Adipose tissue (tissue), 3 donors: ENCODE data around the gene ZNF597. TPM values are rescaled to one million over a fixed set of nuclear protein-coding genes. Genes with fewer than 3 reads are reported as not detected.
"Not testable (repeated sequence)": the region's sequence is repeated elsewhere in the genome, so short reads cannot be mapped to it uniquely, and the experiment has no call there.

ENCODE experiments used
- H3K27ac ChIP-seq: one replicate; pipeline ENCODE4 v1.5.1; 2013; ENCODE audit warnings: low read depth, low read length
- whole genome bisulfite sequencing, 3 donors: extraction: QIAGEN DNeasy Blood & Tissue Kit; methylation state at CpG; one replicate each; pipeline ENCODE4 v1.1.7; 2013; 5-methylcytosine and 5-hydroxymethylcytosine counted together
- polyA plus RNA-seq, 3 donors: library from polyadenylated mRNA; stranded (reverse); fragments of 200-250 nt; gene quantifications; one replicate each; pipeline ENCODE4 v1.2.3, GENCODE V29; 2013
- donor health status: healthy with polysubstance abuse.
- donor health status: Bipolar disorder and iron deficiency.
- donor health status: healthy.

ZNF597 gene
- polyA plus RNA-seq, 3 donors = 0.58 to 1.5 (median 1.0) TPM

GRCh38 chr16:3478242-3478925 is 35.1 kb upstream of the ZNF597 start:
- H3K27ac ChIP-seq = no peak overlapping the region
- WGBS, 3 donors = 80 to 87% (median 85%) methylated on average over 11 of the region's 11 CpGs

DNA sequence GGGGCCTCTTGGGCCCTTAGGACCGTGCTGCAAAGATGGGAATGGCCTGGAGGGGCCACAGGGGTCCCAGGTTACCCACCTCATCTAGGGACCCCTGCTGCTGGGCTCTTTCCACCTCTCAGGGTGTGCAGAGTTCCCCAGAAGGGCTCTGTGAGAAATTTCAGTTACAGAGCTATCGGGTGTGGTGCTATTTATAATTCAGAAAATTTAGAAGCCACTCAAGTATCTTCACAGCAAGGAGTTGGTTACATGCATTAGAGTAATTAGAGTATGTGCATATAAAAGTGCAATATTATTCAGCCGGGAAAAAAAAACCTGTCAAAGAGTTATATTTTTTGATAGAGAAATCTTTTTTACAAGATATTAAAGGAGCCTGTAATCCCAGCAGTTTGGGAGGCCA is 33.1 kb upstream of the ZNF597 start:
- WGBS, 3 donors = 86 to 97% (median 90%) methylated on average over 3 of the region's 3 CpGs
- H3K27ac ChIP-seq = no peak overlapping the region

DNA sequence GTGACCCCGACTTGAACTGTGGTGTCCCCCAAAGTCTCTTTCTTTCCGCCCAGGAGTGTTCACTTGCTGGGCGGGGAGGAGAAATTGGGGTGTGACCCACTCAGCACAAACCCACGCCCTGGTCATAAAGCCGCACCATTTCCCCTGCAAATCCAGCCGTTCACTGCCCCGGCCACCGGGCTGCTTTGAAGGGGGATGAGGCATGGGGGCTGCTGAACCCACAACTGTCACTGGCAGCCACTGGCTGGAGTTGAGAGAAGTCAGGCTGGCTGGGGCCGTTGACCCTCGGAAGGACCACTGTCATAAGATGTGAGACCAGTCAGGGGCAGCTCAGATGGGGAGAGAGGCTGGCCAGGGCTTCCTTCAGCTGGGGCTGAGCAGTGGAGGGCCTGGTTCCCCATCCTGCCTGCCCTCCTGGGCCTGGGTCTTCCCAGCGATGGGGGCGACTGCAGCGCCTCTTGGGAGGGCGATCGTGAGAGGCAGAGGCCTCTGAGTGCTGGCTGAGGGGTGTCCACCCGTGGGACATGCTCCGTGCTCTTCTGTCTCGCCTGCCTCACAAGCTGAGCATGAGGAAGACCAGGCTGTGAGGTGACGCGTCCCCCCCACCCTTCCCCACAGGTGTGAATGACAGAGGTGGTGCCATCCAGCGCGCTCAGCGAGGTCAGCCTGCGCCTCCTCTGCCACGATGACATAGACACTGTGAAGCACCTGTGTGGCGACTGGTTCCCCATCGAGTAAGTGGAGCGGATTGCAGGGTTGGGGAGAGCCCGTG is 32.5 kb upstream of the ZNF597 start:
- 91 to 93% (median 93%) methylated on average over 28 to 29 of the region's 29 CpGs for WGBS, 3 donors
- no peak overlapping the region for H3K27ac ChIP-seq

- WGBS, 3 donors = 95 to 97% (median 96%) methylated on average over 7 of the region's 7 CpGs
- not testable (repeated sequence) for H3K27ac ChIP-seq
Observed at GRCh38 chr16:3474870-3475269, 31.6 kb upstream of the ZNF597 start.

DNA sequence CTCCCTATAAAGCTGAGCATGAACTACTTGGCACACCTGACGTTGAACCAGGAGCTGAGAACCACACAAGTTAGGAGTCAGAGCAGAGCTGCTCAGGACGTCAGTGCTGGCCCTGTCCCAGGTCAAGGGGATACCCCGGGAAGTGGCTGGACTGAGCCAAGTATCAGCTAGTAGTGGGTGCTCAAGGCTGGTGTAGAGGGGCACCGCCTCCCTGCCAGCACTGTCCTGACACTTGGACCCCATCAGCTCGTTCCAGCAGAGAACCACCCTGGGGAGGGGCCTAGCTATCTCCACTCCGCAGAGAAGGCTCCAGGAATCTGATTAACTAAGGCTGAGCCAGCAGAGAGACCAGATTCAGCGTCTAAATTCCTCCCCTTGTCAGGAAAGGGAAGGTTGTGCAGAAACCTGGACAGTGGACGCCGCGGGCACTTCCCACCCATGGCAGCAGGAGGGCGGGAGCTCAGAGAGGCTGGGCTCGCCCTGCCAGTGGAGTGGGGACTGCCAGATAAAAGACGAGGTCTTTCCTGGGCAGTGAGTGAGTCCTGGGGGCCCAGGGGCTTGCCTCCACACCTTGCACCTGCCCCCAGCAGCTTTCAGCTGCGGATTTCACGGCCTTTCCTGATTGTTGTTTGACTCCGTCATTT is 31.0 kb upstream of the ZNF597 start:
- WGBS, 3 donors = 68 to 78% (median 75%) methylated on average over 16 of the region's 16 CpGs
- no peak overlapping the region for H3K27ac ChIP-seq

- WGBS, 3 donors = 79 to 99% (median 80%) methylated on average over 3 of the region's 3 CpGs
- not testable (repeated sequence) for H3K27ac ChIP-seq
Observed at GRCh38 chr16:3473596-3473943, 30.3 kb upstream of the ZNF597 start.

- H3K27ac ChIP-seq = no peak overlapping the region
- WGBS, 3 donors = 86 to 94% (median 91%) methylated on average over 10 of the region's 10 CpGs
Observed at GRCh38 chr16:3472878-3473595, 29.7 kb upstream of the ZNF597 start.

- 84 to 93% (median 90%) methylated on average over 20 of the region's 20 CpGs for WGBS, 3 donors
- no peak overlapping the region for H3K27ac ChIP-seq
Observed at GRCh38 chr16:3471518-3472176, 28.3 kb upstream of the ZNF597 start.

- H3K27ac ChIP-seq = no peak overlapping the region
- WGBS, 3 donors = 80 to 93% (median 90%) methylated on average over 9 of the region's 9 CpGs
Observed at GRCh38 chr16:3470723-3471122, 27.4 kb upstream of the ZNF597 start.

- H3K27ac ChIP-seq = no peak overlapping the region
- WGBS, 3 donors = 90 to 95% (median 94%) methylated on average over 7 of the region's 7 CpGs
Observed at GRCh38 chr16:3469736-3470135, 26.4 kb upstream of the ZNF597 start.

DNA sequence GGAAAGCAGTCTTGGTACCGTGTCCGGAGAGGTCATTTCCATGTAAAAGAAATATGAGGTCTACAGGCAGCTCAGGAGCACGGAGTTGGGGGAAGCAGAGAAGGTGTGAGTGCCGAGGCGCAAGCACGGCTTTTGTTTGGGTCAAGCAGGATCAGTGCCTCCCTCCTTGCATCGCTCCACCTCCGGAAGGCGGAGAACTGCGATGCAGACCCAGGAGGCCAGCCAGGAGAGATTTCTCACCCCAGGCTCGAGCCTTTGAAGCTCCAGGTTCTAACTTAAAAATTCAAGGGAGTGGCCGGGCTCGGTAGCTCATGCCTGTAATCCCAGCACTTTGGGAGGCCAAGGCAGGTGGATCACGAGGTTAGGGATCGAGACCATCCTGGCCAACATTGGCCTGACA is 25.2 kb upstream of the ZNF597 start:
- H3K27ac ChIP-seq = no peak overlapping the region
- WGBS, 3 donors = 60 to 75% (median 64%) methylated on average over 15 of the region's 15 CpGs

DNA sequence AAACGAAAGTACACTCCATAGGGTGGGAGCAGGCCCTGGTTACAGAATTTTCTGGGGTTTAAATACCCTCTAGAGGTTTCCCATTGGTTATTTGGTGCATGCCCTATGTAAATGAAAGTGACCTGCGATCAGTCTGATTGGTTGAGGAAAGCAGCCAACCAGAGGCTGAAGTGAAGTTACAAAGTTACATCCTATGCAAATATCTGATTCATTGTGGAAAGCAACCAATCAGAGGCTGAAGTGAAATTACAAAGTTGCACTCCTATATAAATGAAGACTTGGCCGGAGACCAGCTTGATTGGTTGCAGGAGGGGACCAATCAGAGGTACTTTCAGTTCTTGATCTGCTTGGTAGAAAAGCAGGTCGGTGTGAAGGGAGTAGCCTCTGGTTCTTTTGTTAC is 24.6 kb upstream of the ZNF597 start:
- no peak overlapping the region for H3K27ac ChIP-seq
- 78 to 85% (median 84%) methylated on average over 4 of the region's 4 CpGs for WGBS, 3 donors

DNA sequence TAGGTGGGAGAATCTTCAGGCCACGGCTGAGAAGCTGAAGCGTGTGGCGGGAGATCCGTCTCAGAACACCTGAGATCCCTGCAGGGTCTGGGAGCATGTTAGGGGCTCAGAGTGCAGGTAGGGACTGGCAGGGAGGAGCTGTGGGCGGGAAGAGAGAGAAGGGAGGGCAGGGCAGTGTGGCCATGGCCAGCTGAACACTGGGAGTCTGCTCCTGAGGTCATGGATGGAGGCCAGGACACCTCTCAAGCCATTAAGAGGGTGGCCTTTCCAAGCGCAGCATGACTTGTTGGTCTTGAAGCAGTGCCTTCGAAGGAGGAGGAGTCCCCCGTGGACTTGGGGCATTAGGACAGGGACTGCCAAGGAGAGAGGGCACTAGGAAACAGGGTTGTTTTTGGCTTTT is 23.9 kb upstream of the ZNF597 start:
- H3K27ac ChIP-seq = no peak overlapping the region
- 96 to 98% (median 96%) methylated on average over 8 of the region's 8 CpGs for WGBS, 3 donors

- no peak overlapping the region for H3K27ac ChIP-seq
- 70 to 89% (median 88%) methylated on average over 21 of the region's 21 CpGs for WGBS, 3 donors
Observed at GRCh38 chr16:3465911-3466584, 22.7 kb upstream of the ZNF597 start.

- 90 to 96% (median 94%) methylated on average over 12 of the region's 12 CpGs for WGBS, 3 donors
- H3K27ac ChIP-seq = no peak overlapping the region
Observed at GRCh38 chr16:3465301-3465700, 22.0 kb upstream of the ZNF597 start.

GRCh38 chr16:3461151-3461550 is 17.8 kb upstream of the ZNF597 start:
- 50 to 59% (median 55%) methylated on average over 8 of the region's 8 CpGs for WGBS, 3 donors
- H3K27ac ChIP-seq = no peak overlapping the region

DNA sequence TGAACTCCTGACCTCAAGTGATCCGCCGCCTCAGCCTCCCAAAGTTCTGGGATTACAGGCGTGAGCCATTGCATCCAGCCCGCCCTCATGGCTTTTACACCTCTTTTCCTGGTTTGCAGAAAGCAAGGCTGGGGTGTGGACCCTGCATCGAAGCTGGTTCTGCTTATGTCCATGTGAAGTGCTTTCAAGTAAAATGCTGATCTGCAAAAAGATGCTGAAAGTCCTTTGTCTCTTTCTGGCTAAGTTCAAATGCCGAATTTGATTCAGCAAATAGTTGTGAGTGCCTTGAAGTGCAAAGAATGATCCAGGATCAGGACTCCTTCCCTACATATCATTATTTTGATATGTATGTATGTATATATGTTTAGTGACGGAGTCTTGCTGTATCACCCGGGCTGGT is 17.3 kb upstream of the ZNF597 start:
- WGBS, 3 donors = 62 to 84% (median 79%) methylated on average over 8 of the region's 8 CpGs
- no peak overlapping the region for H3K27ac ChIP-seq

DNA sequence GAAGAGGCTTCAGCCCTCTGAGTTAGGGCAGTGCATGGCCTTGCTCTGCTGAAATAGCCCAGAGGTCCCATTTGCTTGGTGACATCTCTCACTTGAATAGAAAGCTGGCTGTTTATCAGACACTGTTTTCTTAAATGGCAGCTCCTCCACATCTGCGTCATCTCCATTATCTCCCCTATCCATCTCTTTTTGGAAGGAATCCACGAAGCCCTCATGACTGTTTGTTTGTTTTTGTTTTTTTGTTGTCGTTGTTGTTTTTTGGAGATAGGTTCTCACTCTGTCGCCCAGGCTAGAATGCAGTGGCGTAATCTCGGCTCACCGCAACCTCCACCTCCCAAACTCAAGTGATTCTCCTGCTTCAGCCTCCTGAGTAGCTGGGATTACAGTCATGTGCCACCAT is 16.8 kb upstream of the ZNF597 start:
- no peak overlapping the region for H3K27ac ChIP-seq

More for the DNA sequence above, 16.8 kb upstream of the ZNF597 start:
- 59 to 86% (median 85%) methylated on average over 7 of the region's 7 CpGs for WGBS, 3 donors
